H9 (cell line): ENCODE measurements around the gene ENKD1. TPM values are rescaled to one million over a fixed set of nuclear protein-coding genes. Genes with fewer than 3 reads are reported as not detected.
A peak's percentile ranks its signal among the peaks of the same experiment; 100 is the strongest.

ENCODE experiments used
- DNase-seq: peaks from one replicate; pipeline ENCODE4 v3.0.0-alpha.2; 2017
- H2AFZ ChIP-seq: one replicate; pipeline ENCODE4 v1.6.1; 2013; ENCODE audit warnings: mild to moderate bottlenecking, low read length, control low read depth, moderate library complexity
- H2AK5ac ChIP-seq: 2 replicates; pipeline ENCODE4 v1.6.1; 2013; ENCODE audit warnings: low read length, control low read depth, mixed read lengths; ENCODE audit not compliant: insufficient read length
- H2BK120ac ChIP-seq: one replicate; pipeline ENCODE4 v1.6.1; 2013; ENCODE audit warnings: low read depth, mild to moderate bottlenecking, low read length, control low read depth, inconsistent platforms; ENCODE audit not compliant: poor library complexity, severe bottlenecking
- H2BK12ac ChIP-seq: 2 replicates; pipeline ENCODE4 v1.6.1; 2013; ENCODE audit warnings: low read length, control low read depth, mixed read lengths, low read depth; ENCODE audit not compliant: insufficient read length
- H2BK15ac ChIP-seq: 2 replicates; pipeline ENCODE4 v1.6.1; 2013; ENCODE audit warnings: low read depth, low read length, control low read depth
- H2BK20ac ChIP-seq: one replicate; pipeline ENCODE4 v1.6.1; 2013; ENCODE audit warnings: low read depth, mild to moderate bottlenecking, low read length, control low read depth, inconsistent platforms; ENCODE audit not compliant: poor library complexity, severe bottlenecking
- H2BK5ac ChIP-seq: 2 replicates; pipeline ENCODE4 v1.6.1; 2013; ENCODE audit warnings: low read length, control low read depth, mixed read lengths; ENCODE audit not compliant: insufficient read length
- H3K14ac ChIP-seq: 2 replicates; pipeline ENCODE4 v1.6.1; 2013; ENCODE audit warnings: low read length, control low read depth; ENCODE audit not compliant: insufficient read depth
- H3K18ac ChIP-seq: 2 replicates; pipeline ENCODE4 v1.6.1; 2013; ENCODE audit warnings: low read depth, mild to moderate bottlenecking, mixed read lengths, low read length, control low read depth; ENCODE audit not compliant: insufficient read length
- H3K23ac ChIP-seq: 2 replicates; pipeline ENCODE4 v1.6.1; 2013; ENCODE audit warnings: low read length, control low read depth, mixed read lengths, low read depth; ENCODE audit not compliant: insufficient read length
- H3K23me2 ChIP-seq: 2 replicates; pipeline ENCODE4 v1.6.1; 2013; ENCODE audit warnings: low read depth, mild to moderate bottlenecking, mixed read lengths, low read length, control low read depth; ENCODE audit not compliant: insufficient read length, poor library complexity, severe bottlenecking
- H3K27ac ChIP-seq: 2 replicates; pipeline ENCODE4 v1.5.1; 2013; ENCODE audit warnings: low read length, control low read depth, mixed read lengths, low read depth; ENCODE audit not compliant: insufficient read length
- H3K27me3 ChIP-seq: 2 replicates; pipeline ENCODE4 v1.6.1; 2013; ENCODE audit warnings: low read length, control low read depth, inconsistent platforms; ENCODE audit not compliant: insufficient read depth
- H3K4ac ChIP-seq: 2 replicates; pipeline ENCODE4 v1.6.1; 2013; ENCODE audit warnings: low read depth, mild to moderate bottlenecking, control low read depth, inconsistent platforms, low read length, moderate library complexity
- H3K4me1 ChIP-seq: 2 replicates; pipeline ENCODE4 v1.6.1; 2013; ENCODE audit warnings: low read length, control low read depth, inconsistent platforms; ENCODE audit not compliant: insufficient read depth
- H3K4me2 ChIP-seq: 2 replicates; pipeline ENCODE4 v1.6.1; 2013; ENCODE audit warnings: low read length, control low read depth, mixed read lengths; ENCODE audit not compliant: insufficient read length, insufficient read depth
- H3K56ac ChIP-seq: 2 replicates; pipeline ENCODE4 v1.6.1; 2013; ENCODE audit warnings: low read depth, mild to moderate bottlenecking, mixed read lengths, low read length, control low read depth; ENCODE audit not compliant: insufficient read length
- H3K79me1 ChIP-seq: 2 replicates; pipeline ENCODE4 v1.6.1; 2013; ENCODE audit warnings: low read depth, mild to moderate bottlenecking, moderate library complexity, low read length, control low read depth, inconsistent platforms; ENCODE audit not compliant: insufficient read depth, poor library complexity, severe bottlenecking
- H3K79me2 ChIP-seq: 2 replicates; pipeline ENCODE4 v1.6.1; 2013; ENCODE audit warnings: low read length, control low read depth, inconsistent platforms; ENCODE audit not compliant: insufficient read depth
- H3K9ac ChIP-seq: 2 replicates; pipeline ENCODE4 v1.6.1; 2013; ENCODE audit warnings: low read length, control low read depth, mixed read lengths; ENCODE audit not compliant: insufficient read length; ENCODE audit errors: extremely low read depth
- H3K9me3 ChIP-seq: one replicate; pipeline ENCODE4 v1.6.1; 2013; ENCODE audit warnings: low read depth, low read length, inconsistent platforms; ENCODE audit not compliant: control insufficient read depth
- H3T11ph ChIP-seq: one replicate; pipeline ENCODE4 v1.6.1; 2013; ENCODE audit warnings: mild to moderate bottlenecking, low read length, control low read depth, inconsistent platforms
- H4K20me1 ChIP-seq: one replicate; pipeline ENCODE4 v1.6.1; 2013; ENCODE audit not compliant: control insufficient read depth, insufficient read length, insufficient read depth
- H4K5ac ChIP-seq: 2 replicates; pipeline ENCODE4 v1.6.1; 2013; ENCODE audit warnings: low read depth, mild to moderate bottlenecking, mixed read lengths, low read length, control low read depth; ENCODE audit not compliant: insufficient read length
- H4K8ac ChIP-seq: replicated peaks from 2 replicates; pipeline ENCODE4 v1.6.1; 2013; ENCODE audit warnings: low read length, control low read depth, mixed read lengths, low read depth; ENCODE audit not compliant: insufficient read length
- H4K91ac ChIP-seq: 2 replicates; pipeline ENCODE4 v1.6.1; 2013; ENCODE audit warnings: low read depth, mild to moderate bottlenecking, moderate library complexity, mixed read lengths, low read length, control low read depth; ENCODE audit not compliant: insufficient read length
- H3K27ac Mint-ChIP-seq, 3 experiments: 2 replicates in 2 of 3; 3 replicates in 1 of 3; pipeline ENCODE4 v1.8.0; 2020 to 2021; ENCODE audit warnings: mixed read lengths in 3 of 3, mild to moderate bottlenecking in 1 of 3, moderate library complexity in 1 of 3
- H3K27me3 Mint-ChIP-seq: 2 replicates; pipeline ENCODE4 v1.8.0; 2021; ENCODE audit warnings: low read depth, mild to moderate bottlenecking, moderate library complexity, mixed read lengths
- H3K36me3 Mint-ChIP-seq, 3 experiments: 2 replicates in 2 of 3; 3 replicates in 1 of 3; pipeline ENCODE4 v1.8.0; 2020 to 2021; ENCODE audit warnings: low read depth in 3 of 3, mixed read lengths in 3 of 3; ENCODE audit not compliant: insufficient read depth in 1 of 3
- H3K4me1 Mint-ChIP-seq, 2 experiments: 2 replicates each; pipeline ENCODE4 v1.8.0; 2020; ENCODE audit warnings: mixed read lengths in 2 of 2
- H3K4me3 Mint-ChIP-seq, 2 experiments: 2 replicates in 1 of 2; 3 replicates in 1 of 2; pipeline ENCODE4 v1.8.0; 2020 to 2021; ENCODE audit warnings: mild to moderate bottlenecking in 2 of 2, mixed read lengths in 2 of 2, moderate library complexity in 1 of 2
- H3K9me3 Mint-ChIP-seq, 2 experiments: 2 replicates in 1 of 2; 3 replicates in 1 of 2; pipeline ENCODE4 v1.8.0; 2020; ENCODE audit warnings: mild to moderate bottlenecking in 2 of 2, mixed read lengths in 2 of 2, moderate library complexity in 1 of 2
- CTCF ChIP-seq: fragments of 200-600 bp; sonication (generic); conservative IDR thresholded peaks from 3 replicates; pipeline ENCODE4 v1.8.0; 2021; ENCODE audit warnings: antibody characterized with exemption, mild to moderate bottlenecking
- WGBS: extraction: QIAGEN DNeasy Blood & Tissue Kit; methylation state at CpG from one replicate; pipeline ENCODE4 v1.1.7; 2013; ENCODE audit warnings: missing lambda C conversion rate, low lambda C conversion rate, mixed read lengths; ENCODE audit not compliant: insufficient read length; ENCODE audit errors: extremely low coverage; 5-methylcytosine and 5-hydroxymethylcytosine counted together
- total RNA-seq: library from RNA; stranded (reverse); gene quantifications from 2 replicates; pipeline ENCODE4 v1.2.1, GENCODE V29; 2021

Gene ENKD1
- total RNA-seq, 1 experiment from 2014 or later: 9.5 TPM

- TF ChIP-seq CTCF: no peak
- peaks cover 3% of the 10 kb centered on the region for H4K20me1 ChIP-seq
These were observed 9.4 kb upstream of the ENKD1 start for GRCh38 chr16:67675999-67676398.

More at GRCh38 chr16:67675999-67676398, 9.4 kb upstream of the ENKD1 start:
- no peak overlapping the region for H2BK12ac ChIP-seq
- H3K4me1 Mint-ChIP-seq: 0 out of 4 replicates have a peak, but pooled peaks cover 0 to 2% of the 10 kb centered on the region in 2 experiments
- H3K14ac ChIP-seq: no peak overlapping the region
- peak overlapping the region in 2 of 3 experiments; percentile 40 to 77; a peak in 1 of 7 replicates for H3K27ac Mint-ChIP-seq
- no peak overlapping the region for H3K18ac ChIP-seq
- H3K4me2 ChIP-seq: no peak overlapping the region
- no peaks in the 10 kb centered on the region for H3K79me2 ChIP-seq
- no peak overlapping the region for H2BK5ac ChIP-seq
- WGBS: no CpG with 5 or more reads among the region's 7 CpGs
- H4K5ac ChIP-seq: no peak overlapping the region
- no peak for DNase-seq
- no peak overlapping the region for H2BK120ac ChIP-seq
- no peak overlapping the region for H4K8ac ChIP-seq
- no peak overlapping the region for H4K91ac ChIP-seq
- H3K27ac ChIP-seq: no peak overlapping the region
- H3K27me3 ChIP-seq: no peaks in the 10 kb centered on the region
- no peaks in the 10 kb centered on the region for H3K23me2 ChIP-seq
- no peaks in the 10 kb centered on the region for H3K79me1 ChIP-seq
- no peaks in the 10 kb centered on the region for H3K9me3 Mint-ChIP-seq
- H3K4me1 ChIP-seq: no peaks in the 10 kb centered on the region
- H3K23ac ChIP-seq: no peak overlapping the region
- H3K36me3 Mint-ChIP-seq: peaks cover 0 to 11% (median 4%) of the 10 kb centered on the region in 3 experiments; a peak in 4 of 7 replicates
- no peaks in the 10 kb centered on the region for H3K9me3 ChIP-seq
- H2BK15ac ChIP-seq: no peak overlapping the region
- no peak overlapping the region for H2BK20ac ChIP-seq
- no peak overlapping the region for H2AFZ ChIP-seq
- H3T11ph ChIP-seq: no peak overlapping the region
- no peak overlapping the region for H3K56ac ChIP-seq
- H3K9ac ChIP-seq: no peak overlapping the region
- no peak overlapping the region for H3K4ac ChIP-seq
- no peaks in the 10 kb centered on the region for H3K27me3 Mint-ChIP-seq
- H3K4me3 Mint-ChIP-seq: no peak overlapping the region
- no peak overlapping the region for H2AK5ac ChIP-seq
